Measurements from ENCODE around the gene TCEA2.
A peak's percentile ranks its signal among the peaks of the same experiment; 100 is the strongest.

Gene TCEA2

GRCh38 chr20:64076061-64076997 lies 13.3 kb downstream of the TCEA2 start:
- no peak for DNase-seq (ENCODE audit: low read depth in 2 of 2)
- no peak for TF ChIP-seq CTCF (IDR thresholded peaks at IDR 0.05; ENCODE audit: low read depth, low read length)
- H3K4me3 ChIP-seq (replicated peaks in 1 of 2; ENCODE audit: low read depth in 2 of 2, low read length in 2 of 2) = no peak overlapping the region

GRCh38 chr20:64077094-64077493 lies 14.1 kb downstream of the TCEA2 start:
- no peak for DNase-seq (ENCODE audit: low read depth in 2 of 2)
- no peak overlapping the region for H3K4me3 ChIP-seq (replicated peaks in 1 of 2; ENCODE audit: low read depth in 2 of 2, low read length in 2 of 2)
- no peak for TF ChIP-seq CTCF (IDR thresholded peaks at IDR 0.05; ENCODE audit: low read depth, low read length)

- no peak for DNase-seq (ENCODE audit: low read depth in 2 of 2)
- TF ChIP-seq CTCF (IDR thresholded peaks at IDR 0.05; ENCODE audit: low read depth, low read length) = no peak
- no peak overlapping the region for H3K4me3 ChIP-seq (replicated peaks in 1 of 2; ENCODE audit: low read depth in 2 of 2, low read length in 2 of 2)
Observed at GRCh38 chr20:64077541-64077875, 14.5 kb downstream of the TCEA2 start.

GRCh38 chr20:64077876-64078551 lies 15.0 kb downstream of the TCEA2 start:
- H3K4me3 ChIP-seq (replicated peaks in 1 of 2; ENCODE audit: low read depth in 2 of 2, low read length in 2 of 2) = peak overlapping the region in 1 of 2 donors; percentile 67
- TF ChIP-seq CTCF (IDR thresholded peaks at IDR 0.05; ENCODE audit: low read depth, low read length) = no peak
- DNase-seq (ENCODE audit: low read depth in 2 of 2) = no peak

GRCh38 chr20:64078934-64079272 lies 15.9 kb downstream of the TCEA2 start:
- no peak for TF ChIP-seq CTCF (IDR thresholded peaks at IDR 0.05; ENCODE audit: low read depth, low read length)
- DNase-seq (ENCODE audit: low read depth in 2 of 2) = no peak

GRCh38 chr20:64079273-64080012 lies 16.4 kb downstream of the TCEA2 start, which contains the start of gene RGS19:
TSS of gene RGS19 (minus strand) at chr20:64079518. CDS start at chr20:64076886, 2,632 bp downstream.
- TF ChIP-seq CTCF (IDR thresholded peaks at IDR 0.05; ENCODE audit: low read depth, low read length) = no peak
- peak within 1 kb of the TSS; percentile 67 to 76 for H3K4me3 ChIP-seq (replicated peaks in 1 of 2; ENCODE audit: low read depth in 2 of 2, low read length in 2 of 2)
- peak; percentile 41 to 76 for DNase-seq (ENCODE audit: low read depth in 2 of 2)

More at GRCh38 chr20:64078934-64079272, 15.9 kb downstream of the TCEA2 start:
- peak overlapping the region; percentile 67 to 76 for H3K4me3 ChIP-seq (replicated peaks in 1 of 2; ENCODE audit: low read depth in 2 of 2, low read length in 2 of 2)

All from cardiac fibroblast (primary cell).